Adipose tissue (tissue), 3 donors: Measurements from ENCODE around the gene NFATC2IP. TPM values are rescaled to one million over a fixed set of nuclear protein-coding genes. Genes with fewer than 3 reads are reported as not detected.

ENCODE experiments used
- H3K27ac ChIP-seq: one replicate; pipeline ENCODE4 v1.5.1; 2013; ENCODE audit warnings: low read depth, low read length
- WGBS, 3 donors: extraction: QIAGEN DNeasy Blood & Tissue Kit; methylation state at CpG; one replicate each; pipeline ENCODE4 v1.1.7; 2013; 5-methylcytosine and 5-hydroxymethylcytosine counted together
- polyA plus RNA-seq, 3 donors: library from polyadenylated mRNA; stranded (reverse); fragments of 200-250 nt; gene quantifications; one replicate each; pipeline ENCODE4 v1.2.3, GENCODE V29; 2013
- donor health status: healthy with polysubstance abuse.
- donor health status: Bipolar disorder and iron deficiency.
- donor health status: healthy.

The NFATC2IP gene
- polyA plus RNA-seq, 3 donors: 10.8 to 19.2 (median 17.4) TPM

DNA sequence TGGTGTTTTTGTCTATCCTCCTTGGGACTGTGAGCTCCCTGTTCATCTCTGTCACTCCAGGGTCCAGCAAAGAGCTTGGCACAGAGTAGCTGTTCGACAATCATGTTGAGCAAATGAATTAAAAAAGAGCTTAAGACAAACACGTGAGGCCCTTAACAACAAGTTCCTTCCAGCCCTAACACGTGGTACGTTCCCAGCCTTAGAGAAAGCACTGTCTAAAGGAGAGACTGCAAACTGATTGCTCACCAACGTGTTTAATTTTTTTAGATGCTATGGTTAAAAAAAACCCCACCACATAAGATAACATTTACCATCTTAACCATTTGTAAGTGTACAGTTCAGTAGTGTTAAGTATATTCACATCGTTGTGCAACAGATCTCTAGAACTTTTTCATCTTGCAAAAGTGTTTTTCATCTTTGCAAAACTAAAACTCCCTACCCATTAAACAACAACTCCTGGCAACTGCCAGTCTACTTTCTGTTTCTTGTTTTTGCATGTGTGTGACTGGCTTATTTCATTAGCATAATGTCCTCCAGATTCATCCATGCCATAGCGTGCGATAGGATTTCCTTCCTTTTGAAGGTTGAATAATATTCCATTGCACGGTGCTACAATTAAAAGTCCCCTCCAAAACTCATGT lies 62.3 kb downstream of the NFATC2IP start:
- no peak overlapping the region for H3K27ac ChIP-seq
- WGBS, 3 donors: 54 to 56% (median 55%) methylated on average over 9 of the region's 9 CpGs

DNA sequence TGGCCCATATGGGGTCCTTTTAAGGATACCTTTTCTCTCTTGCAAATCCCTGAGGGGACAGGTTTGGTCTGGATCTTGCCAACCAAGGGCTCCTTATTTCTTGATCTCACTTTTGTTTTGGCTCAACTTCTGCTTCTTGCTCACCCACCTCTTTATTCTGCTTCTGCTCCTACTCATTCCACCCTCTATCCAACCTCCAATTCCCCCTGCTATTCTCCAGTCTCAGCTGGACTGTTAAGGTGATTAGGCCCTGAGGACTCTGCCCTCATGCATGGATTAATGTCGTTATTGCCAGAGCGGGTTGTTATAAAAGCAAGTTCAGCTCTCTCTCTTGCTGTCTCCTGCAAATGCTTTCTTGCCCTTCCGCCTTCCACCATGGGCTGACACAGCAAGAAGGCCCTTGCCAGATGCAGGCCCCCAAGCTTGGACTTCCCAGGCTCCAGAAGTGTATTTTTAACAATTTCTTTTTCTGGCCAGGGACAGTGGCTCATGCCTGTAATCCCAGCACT lies 63.9 kb downstream of the NFATC2IP start:
- H3K27ac ChIP-seq: no peak overlapping the region
- 82 to 93% (median 90%) methylated on average over 3 of the region's 3 CpGs for WGBS, 3 donors

Other genes starting within 250 kb of the NFATC2IP start
- 100 to 1,000 TPM; 274 to 375 (median 371) TPM for gene EIF3C, start 239.5 kb upstream of the NFATC2IP start, polyA plus RNA-seq
- gene NPIPB9, start 199.2 kb upstream of the NFATC2IP start, polyA plus RNA-seq: under 1 TPM in 2 of 3 donors, not detected in 1; 0.19 to 0.33 TPM
- gene ATXN2L, start 127.9 kb upstream of the NFATC2IP start, polyA plus RNA-seq: 10 to 100 TPM; 37.1 to 61.4 (median 53.0) TPM
- 100 to 1,000 TPM; 104 to 196 (median 119) TPM for gene TUFM, start 104.6 kb upstream of the NFATC2IP start, polyA plus RNA-seq
- 10 to 100 TPM; 25.3 to 49.3 (median 28.3) TPM for gene SH2B1, start 87.1 kb upstream of the NFATC2IP start, polyA plus RNA-seq
- gene ATP2A1, start 72.4 kb upstream of the NFATC2IP start, polyA plus RNA-seq: under 1 TPM; 0.34 to 0.46 (median 0.39) TPM
- 10 to 100 TPM; 12.3 to 18.5 (median 15.1) TPM for gene RABEP2, start 25.7 kb upstream of the NFATC2IP start, polyA plus RNA-seq
- gene CD19, start 19.0 kb upstream of the NFATC2IP start, polyA plus RNA-seq: under 1 TPM in 2 of 3 donors, not detected in 1; 0.52 to 0.79 TPM
- 10 to 100 TPM; 19.1 to 32.5 (median 22.3) TPM for gene SPNS1, start 23.8 kb downstream of the NFATC2IP start, polyA plus RNA-seq
- 1 to 10 TPM; 4.2 to 9.4 (median 5.6) TPM for gene LAT, start 34.1 kb downstream of the NFATC2IP start, polyA plus RNA-seq